ENCODE data around the gene TRIM38. TPM values are rescaled to one million over a fixed set of nuclear protein-coding genes. Genes with fewer than 3 reads are reported as not detected.

TRIM38 gene
- total and polyA plus RNA-seq, 2 of the 13 experiments (the other 11 are each of a cell fraction or from before 2014, with no cell fraction given), result 2.5 to 3.1 TPM

GRCh38 chr6:25913741-25914140 is 48.9 kb upstream of the TRIM38 start (continued):
- TF ChIP-seq PRDM10 (CRISPR knock-in tag; IDR thresholded peaks at IDR 0.05; ENCODE audit: low read depth) (no peak), ZNF446 (CRISPR knock-in tag; IDR thresholded peaks at IDR 0.05) (no peak), TRAFD1 (CRISPR knock-in tag; IDR thresholded peaks at IDR 0.05; ENCODE audit: borderline replicate concordance) (no peak), MAFG (CRISPR knock-in tag; IDR thresholded peaks at IDR 0.05) (no peak), NR3C1 (CRISPR knock-in tag; IDR thresholded peaks at IDR 0.05) (no peak), ARID2 (CRISPR knock-in tag; IDR thresholded peaks at IDR 0.05; ENCODE audit: borderline replicate concordance) (no peak), AGO1 (IDR thresholded peaks at IDR 0.05; ENCODE audit: low read depth, low read length, poor library complexity, severe bottlenecking) (no peak), MLX (CRISPR knock-in tag; IDR thresholded peaks at IDR 0.05) (peak; percentile 27; the same call in 1 of the 2 replicates), POLR2G (IDR thresholded peaks at IDR 0.05; ENCODE audit: low read depth, low read length) (peak; percentile 43; the same call in 1 of the 2 replicates), ZNF567 (CRISPR knock-in tag; IDR thresholded peaks at IDR 0.05; ENCODE audit: borderline replicate concordance) (no peak), ZNF629 (CRISPR knock-in tag; conservative IDR thresholded peaks at IDR 0.05) (no peak), FOXJ3 (CRISPR knock-in tag; IDR thresholded peaks at IDR 0.05; ENCODE audit: borderline replicate concordance) (peak; percentile 11; the same call in 1 of the 2 replicates), MTA3 (CRISPR knock-in tag; IDR thresholded peaks at IDR 0.05) (no peak), TGIF2 (CRISPR knock-in tag; IDR thresholded peaks at IDR 0.05) (no peak), CENPX (CRISPR knock-in tag; IDR thresholded peaks at IDR 0.05) (no peak), THAP9 (CRISPR knock-in tag; IDR thresholded peaks at IDR 0.05; ENCODE audit: borderline replicate concordance) (no peak), GZF1 (CRISPR knock-in tag; IDR thresholded peaks at IDR 0.05) (no peak), NCOR1 (IDR thresholded peaks at IDR 0.05; ENCODE audit: borderline replicate concordance, low read length) (no peak)
